Ishikawa (cell line): ENCODE results near the gene ADPRH.

Source experiments
- CEBPB ChIP-seq: IDR thresholded peaks from 2 replicates; pipeline ENCODE4 v1.6.1; 2012
- CREB1 ChIP-seq: IDR thresholded peaks from 2 replicates; pipeline ENCODE4 v1.6.1; 2012; ENCODE audit warnings: low read depth
- EGR1 ChIP-seq: IDR thresholded peaks from 2 replicates; pipeline ENCODE4 v1.6.1; 2012
- EP300 ChIP-seq: IDR thresholded peaks from 2 replicates; pipeline ENCODE4 v1.6.1; 2012; ENCODE audit warnings: borderline replicate concordance
- FOXM1 ChIP-seq: IDR thresholded peaks from 2 replicates; pipeline ENCODE4 v1.6.1; 2012; ENCODE audit warnings: low read depth, borderline replicate concordance
- NFIC ChIP-seq: IDR thresholded peaks from 2 replicates; pipeline ENCODE4 v1.6.1; 2012
- RAD21 ChIP-seq: IDR thresholded peaks from 2 replicates; pipeline ENCODE4 v1.6.1; 2012; ENCODE audit warnings: low read depth
- TAF1 ChIP-seq: IDR thresholded peaks from 2 replicates; pipeline ENCODE4 v1.6.1; 2012; ENCODE audit warnings: low read depth, mild to moderate bottlenecking
- TCF12 ChIP-seq: IDR thresholded peaks from 2 replicates; pipeline ENCODE4 v1.6.1; 2012; ENCODE audit warnings: low read depth
- TEAD4 ChIP-seq: IDR thresholded peaks from 2 replicates; pipeline ENCODE4 v1.6.1; 2012
- YY1 ChIP-seq: IDR thresholded peaks from 2 replicates; pipeline ENCODE4 v1.6.1; 2012; ENCODE audit warnings: low read depth
- ZBTB7A ChIP-seq: IDR thresholded peaks from 2 replicates; pipeline ENCODE4 v1.6.1; 2012; ENCODE audit warnings: low read depth
- TF ChIP-seq, protein P1 (sequence below): IDR thresholded peaks from 2 replicates; pipeline ENCODE4 v1.6.1; 2012
- TF ChIP-seq, protein P2 (sequence below): IDR thresholded peaks from 2 replicates; pipeline ENCODE4 v1.6.1; 2012
- TF ChIP-seq, protein P3 (sequence below): IDR thresholded peaks from 2 replicates; pipeline ENCODE4 v1.6.1; 2012; ENCODE audit warnings: low read depth, mild to moderate bottlenecking

Gene ADPRH

DNA sequence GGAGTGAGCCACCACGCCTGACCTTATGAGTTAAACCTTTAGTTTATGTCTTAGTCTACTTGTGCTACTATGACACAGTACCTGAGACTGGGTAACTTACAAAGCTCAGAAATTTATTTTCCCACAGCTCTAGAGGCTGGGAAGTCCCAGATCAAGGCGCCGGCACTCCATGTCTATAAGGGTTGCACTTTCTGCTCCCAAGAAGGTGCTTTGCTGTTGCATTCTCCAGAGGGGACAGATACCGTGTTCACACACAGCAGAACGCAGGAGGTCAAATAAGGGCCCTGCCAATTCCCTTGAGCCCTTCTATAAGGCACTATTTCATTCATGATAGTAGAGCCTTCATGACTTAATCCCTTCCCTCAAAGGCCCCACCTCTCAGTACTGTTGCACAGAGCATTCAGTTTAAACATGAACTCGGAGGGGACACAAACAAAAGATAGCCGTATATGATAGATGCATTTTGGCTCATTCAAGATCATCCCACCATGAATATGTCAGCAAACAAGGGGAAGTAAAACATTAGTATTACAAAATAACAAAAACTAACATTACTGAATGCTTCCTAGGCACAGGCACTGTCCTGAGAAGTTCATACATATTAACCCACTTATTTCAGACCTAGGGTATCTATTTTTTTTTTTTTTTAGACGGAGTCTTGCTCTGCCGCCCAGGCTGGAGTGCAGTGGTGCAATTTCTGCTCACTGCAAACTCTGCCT lies 44.9 kb downstream of the ADPRH start:
- no peak for TF ChIP-seq CREB1
- TF ChIP-seq CEBPB = no peak
- TF ChIP-seq, protein P1, sequence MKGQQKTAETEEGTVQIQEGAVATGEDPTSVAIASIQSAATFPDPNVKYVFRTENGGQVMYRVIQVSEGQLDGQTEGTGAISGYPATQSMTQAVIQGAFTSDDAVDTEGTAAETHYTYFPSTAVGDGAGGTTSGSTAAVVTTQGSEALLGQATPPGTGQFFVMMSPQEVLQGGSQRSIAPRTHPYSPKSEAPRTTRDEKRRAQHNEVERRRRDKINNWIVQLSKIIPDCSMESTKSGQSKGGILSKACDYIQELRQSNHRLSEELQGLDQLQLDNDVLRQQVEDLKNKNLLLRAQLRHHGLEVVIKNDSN = no peak
- TF ChIP-seq, protein P2, sequence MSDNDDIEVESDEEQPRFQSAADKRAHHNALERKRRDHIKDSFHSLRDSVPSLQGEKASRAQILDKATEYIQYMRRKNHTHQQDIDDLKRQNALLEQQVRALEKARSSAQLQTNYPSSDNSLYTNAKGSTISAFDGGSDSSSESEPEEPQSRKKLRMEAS = no peak
- TF ChIP-seq YY1 = no peak
- TF ChIP-seq EGR1 = no peak
- TF ChIP-seq ZBTB7A = no peak
- no peak for TF ChIP-seq EP300
- TF ChIP-seq FOXM1 = no peak
- TF ChIP-seq, protein P3, sequence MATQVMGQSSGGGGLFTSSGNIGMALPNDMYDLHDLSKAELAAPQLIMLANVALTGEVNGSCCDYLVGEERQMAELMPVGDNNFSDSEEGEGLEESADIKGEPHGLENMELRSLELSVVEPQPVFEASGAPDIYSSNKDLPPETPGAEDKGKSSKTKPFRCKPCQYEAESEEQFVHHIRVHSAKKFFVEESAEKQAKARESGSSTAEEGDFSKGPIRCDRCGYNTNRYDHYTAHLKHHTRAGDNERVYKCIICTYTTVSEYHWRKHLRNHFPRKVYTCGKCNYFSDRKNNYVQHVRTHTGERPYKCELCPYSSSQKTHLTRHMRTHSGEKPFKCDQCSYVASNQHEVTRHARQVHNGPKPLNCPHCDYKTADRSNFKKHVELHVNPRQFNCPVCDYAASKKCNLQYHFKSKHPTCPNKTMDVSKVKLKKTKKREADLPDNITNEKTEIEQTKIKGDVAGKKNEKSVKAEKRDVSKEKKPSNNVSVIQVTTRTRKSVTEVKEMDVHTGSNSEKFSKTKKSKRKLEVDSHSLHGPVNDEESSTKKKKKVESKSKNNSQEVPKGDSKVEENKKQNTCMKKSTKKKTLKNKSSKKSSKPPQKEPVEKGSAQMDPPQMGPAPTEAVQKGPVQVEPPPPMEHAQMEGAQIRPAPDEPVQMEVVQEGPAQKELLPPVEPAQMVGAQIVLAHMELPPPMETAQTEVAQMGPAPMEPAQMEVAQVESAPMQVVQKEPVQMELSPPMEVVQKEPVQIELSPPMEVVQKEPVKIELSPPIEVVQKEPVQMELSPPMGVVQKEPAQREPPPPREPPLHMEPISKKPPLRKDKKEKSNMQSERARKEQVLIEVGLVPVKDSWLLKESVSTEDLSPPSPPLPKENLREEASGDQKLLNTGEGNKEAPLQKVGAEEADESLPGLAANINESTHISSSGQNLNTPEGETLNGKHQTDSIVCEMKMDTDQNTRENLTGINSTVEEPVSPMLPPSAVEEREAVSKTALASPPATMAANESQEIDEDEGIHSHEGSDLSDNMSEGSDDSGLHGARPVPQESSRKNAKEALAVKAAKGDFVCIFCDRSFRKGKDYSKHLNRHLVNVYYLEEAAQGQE = no peak
- TF ChIP-seq NFIC = no peak
- no peak for TF ChIP-seq TEAD4
- no peak for TF ChIP-seq TCF12
- TF ChIP-seq TAF1 = no peak
- no peak for TF ChIP-seq RAD21

DNA sequence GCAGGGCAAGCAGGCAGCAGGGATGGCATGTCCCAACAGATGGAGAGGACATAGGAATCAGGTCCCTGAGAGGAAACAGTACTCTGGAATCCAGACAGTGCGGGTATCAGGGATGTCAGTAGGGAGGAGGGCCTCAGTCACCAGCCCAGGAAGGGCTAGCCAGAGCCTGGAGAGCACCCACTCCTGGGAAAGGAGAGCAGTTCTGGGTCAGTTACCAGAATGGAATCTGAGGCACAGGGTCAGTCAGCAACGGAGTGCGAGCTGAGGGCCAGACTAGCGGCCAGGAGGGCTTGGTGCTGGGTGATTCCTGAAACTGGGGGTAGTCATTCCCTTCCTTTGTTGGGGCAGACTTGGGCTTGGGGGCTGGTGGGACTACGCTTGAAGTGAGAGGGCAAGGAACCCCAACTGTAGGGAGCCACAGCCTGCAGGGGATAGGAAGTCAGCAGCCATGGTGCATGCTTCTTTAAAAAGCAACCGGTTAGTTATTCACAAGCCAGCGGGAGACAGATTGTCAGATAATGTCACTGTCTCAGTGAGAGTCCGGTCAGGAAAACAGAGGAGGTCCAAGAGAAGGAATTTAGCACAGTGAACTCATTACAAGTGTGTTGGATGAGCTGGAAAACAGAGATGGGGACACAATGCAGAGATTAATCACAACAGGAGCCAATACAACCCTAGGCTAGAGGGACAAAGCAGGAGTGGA lies 46.3 kb downstream of the ADPRH start:
- TF ChIP-seq YY1 = no peak
- TF ChIP-seq, protein P1 = no peak

DNA sequence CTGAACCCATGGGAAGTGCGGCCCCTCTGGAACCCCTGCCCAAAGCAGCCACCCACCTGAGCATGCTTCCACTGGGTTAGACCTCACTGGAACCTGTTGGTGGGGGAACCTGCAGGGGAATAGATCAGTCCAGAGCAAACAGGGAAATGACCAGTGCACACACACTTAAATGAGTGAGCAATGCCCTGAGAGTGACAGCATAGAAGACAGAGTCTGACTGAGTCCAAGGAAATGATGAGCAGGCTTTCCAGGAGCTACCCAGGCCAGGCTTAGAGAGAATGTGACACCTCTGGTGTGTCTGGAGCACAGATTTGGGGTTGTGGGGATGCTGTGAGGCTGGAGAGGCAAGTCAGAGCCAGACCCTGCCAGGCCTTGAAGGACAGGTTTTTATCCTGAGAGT lies 46.9 kb downstream of the ADPRH start:
- TF ChIP-seq FOXM1 = no peak
- TF ChIP-seq TAF1 = no peak
- TF ChIP-seq CREB1 = no peak
- TF ChIP-seq TCF12 = no peak
- no peak for TF ChIP-seq EGR1
- TF ChIP-seq EP300 = no peak
- no peak for TF ChIP-seq NFIC
- TF ChIP-seq, protein P2 = no peak
- TF ChIP-seq, protein P1 = no peak
- TF ChIP-seq TEAD4 = no peak
- TF ChIP-seq YY1 = no peak
- TF ChIP-seq, protein P3 = no peak
- no peak for TF ChIP-seq ZBTB7A
- TF ChIP-seq CEBPB = no peak
- no peak for TF ChIP-seq RAD21

DNA sequence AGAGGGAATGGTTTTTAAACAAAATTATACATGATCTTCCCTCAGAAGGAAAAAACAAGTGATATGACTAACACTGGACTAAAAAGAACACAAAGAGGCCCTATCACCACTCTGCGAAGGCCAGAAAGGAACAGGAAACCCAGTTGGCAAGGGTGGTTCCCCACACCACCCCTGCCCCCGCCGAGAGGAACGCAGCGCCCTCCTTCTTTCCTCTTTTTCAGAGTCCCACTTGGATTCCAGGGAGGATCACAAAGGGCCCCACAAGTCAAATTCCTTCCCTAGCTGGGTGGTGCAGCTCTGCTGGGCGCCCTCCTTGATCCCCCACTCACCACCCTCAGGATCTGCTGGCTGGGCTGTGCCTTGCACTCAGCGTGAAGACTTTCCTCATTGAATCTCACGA lies 48.2 kb downstream of the ADPRH start:
- TF ChIP-seq FOXM1 (no peak), EGR1 (no peak), CEBPB (no peak), TAF1 (no peak), NFIC (no peak), YY1 (no peak), TCF12 (no peak), ZBTB7A (no peak), EP300 (no peak), RAD21 (no peak), TEAD4 (no peak), CREB1 (no peak)
- TF ChIP-seq, protein P2 = no peak
- TF ChIP-seq, protein P3 = no peak
- TF ChIP-seq, protein P1 = no peak
